Stimulated activated CD4-positive, alpha-beta T cell treated with anti-CD3 and anti-CD28 coated beads, Interleukin-2, amount 100 ng/mL, for 4 hours (primary cell): ENCODE results near the gene CADPS2.
"Not testable (repeated sequence)": the region's sequence is repeated elsewhere in the genome, so short reads cannot be mapped to it uniquely, and the experiment has no call there.

Source experiments
- DNase-seq: peaks from one replicate; pipeline ENCODE4 v3.0.0-alpha.2; 2020; ENCODE audit warnings: low read depth

CADPS2 gene

DNA sequence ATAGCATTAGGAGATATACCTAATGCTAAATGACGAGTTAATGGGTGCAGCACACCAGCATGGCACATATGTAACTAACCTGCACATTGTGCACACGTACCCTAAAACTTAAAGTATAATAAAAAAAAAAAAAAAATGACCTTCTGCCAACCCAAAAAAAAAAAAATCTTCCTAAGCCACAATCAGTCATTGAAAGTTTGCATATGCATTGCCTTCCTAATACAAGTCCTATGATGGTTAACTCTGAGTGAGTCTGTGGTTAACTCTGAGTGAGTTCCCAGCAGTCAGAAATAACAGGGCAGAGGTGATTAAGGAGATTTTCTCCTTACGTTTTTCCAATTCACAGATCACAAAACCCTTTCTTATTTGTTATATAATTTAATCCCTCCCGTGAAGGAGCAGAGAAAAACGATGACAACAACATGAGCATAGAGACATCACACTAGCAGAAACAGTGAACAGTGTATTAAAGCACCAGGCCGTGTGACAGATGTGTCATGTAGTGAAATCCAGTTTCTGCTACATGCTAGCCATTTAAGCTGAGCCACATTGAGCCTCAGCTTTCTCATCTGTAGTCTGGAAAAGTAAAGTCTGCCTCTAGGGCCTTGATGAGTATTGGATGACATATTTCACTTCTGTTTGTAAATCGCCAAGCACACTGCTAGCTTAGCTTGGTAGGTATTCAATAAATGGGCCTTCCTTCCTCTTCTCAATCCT, 176.2 kb downstream of the CADPS2 start:
- no peak for DNase-seq

GRCh38 chr7:122706836-122707235, 179.4 kb downstream of the CADPS2 start:
- DNase-seq = no peak

GRCh38 chr7:122702872-122703510, 183.3 kb downstream of the CADPS2 start, which contains the start of gene RNF148:
RNF148 (minus strand) TSS chr7:122702922; CDS start chr7:122702750, 172 bp downstream.
- DNase-seq = no peak

DNA sequence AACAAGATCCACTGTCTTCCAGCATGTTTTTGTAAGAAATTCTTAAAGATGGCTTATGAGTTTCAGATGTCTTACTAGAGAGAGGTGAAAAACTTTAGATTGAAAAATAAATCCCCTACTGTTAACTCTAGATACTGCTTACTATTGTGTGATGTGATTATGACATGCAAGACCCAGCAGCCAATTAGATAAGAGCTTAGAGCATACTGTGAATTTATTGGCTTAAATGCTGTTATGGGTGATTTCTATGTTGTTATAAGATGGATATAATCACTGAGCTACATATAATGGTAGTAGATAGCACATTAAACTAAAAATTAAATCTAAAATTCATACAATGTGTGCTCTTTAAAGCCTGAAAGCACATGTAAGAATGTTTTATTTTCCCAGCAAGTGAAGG, 187.2 kb downstream of the CADPS2 start, which contains the start of gene RNF133:
RNF133 (minus strand) TSS at position 101 of the 400 bp plus-strand sequence. CDS start 199 bp downstream, outside the sequence.
- no peak for DNase-seq

GRCh38 chr7:122695816-122696215, 190.4 kb downstream of the CADPS2 start:
- DNase-seq = no peak

GRCh38 chr7:122694697-122695096, 191.6 kb downstream of the CADPS2 start:
- no peak for DNase-seq

DNA sequence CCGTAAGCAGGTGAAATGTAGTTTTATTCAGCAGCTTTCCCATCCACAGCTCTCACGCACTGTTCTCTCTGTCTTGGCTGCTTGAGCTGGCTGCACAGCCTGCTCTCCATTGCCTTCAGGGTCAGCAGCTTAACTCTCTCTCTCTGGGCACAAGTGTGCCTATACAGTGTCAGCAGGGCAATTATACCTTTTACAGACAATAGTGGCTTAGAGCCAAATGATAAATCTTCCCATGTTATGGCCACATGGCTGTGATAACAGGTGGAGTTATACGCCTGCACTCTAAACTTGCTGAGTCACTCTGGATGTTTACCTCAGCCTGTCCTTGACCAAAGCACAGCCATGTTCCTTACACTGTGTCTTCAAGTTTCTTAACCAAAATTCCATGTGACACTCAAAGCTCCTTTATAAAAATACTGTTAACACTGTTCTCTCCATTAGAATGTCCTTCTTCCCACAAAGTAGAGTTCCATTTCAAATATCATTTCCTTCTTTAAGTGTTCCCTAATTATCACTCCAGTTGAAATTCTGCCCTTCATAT, 193.4 kb downstream of the CADPS2 start:
- no peak for DNase-seq

- no peak for DNase-seq
Measured at GRCh38 chr7:122691569-122692235, 194.6 kb downstream of the CADPS2 start.

- DNase-seq = no peak
Measured at GRCh38 chr7:122689346-122690109, 196.7 kb downstream of the CADPS2 start.

GRCh38 chr7:122688400-122688998, 197.8 kb downstream of the CADPS2 start:
- DNase-seq = no peak

DNA sequence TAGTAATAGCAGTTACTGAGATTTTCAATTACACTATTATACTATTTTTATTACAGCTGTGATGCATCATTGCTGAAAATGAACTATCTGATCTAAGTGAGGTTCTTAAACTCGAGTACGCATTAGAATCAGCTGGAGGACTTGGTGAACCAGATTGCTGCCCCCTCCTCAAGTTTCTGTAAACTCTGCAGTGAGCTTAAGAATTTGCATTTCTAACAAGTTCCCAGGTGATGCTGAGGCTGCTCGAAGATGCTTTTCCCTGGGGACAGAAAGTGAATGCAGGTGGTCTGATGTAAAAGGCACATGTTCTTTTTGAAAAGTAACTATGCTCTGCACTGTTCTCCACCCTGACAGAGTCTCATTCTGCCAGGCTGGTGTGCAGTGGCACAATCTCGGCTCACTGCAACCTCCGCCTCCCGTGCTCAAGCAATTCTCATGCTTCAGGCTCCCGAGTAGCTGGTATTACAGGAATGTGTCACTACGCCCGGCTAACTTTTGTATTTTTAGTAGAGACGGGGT, 199.8 kb downstream of the CADPS2 start:
- no peak for DNase-seq

DNA sequence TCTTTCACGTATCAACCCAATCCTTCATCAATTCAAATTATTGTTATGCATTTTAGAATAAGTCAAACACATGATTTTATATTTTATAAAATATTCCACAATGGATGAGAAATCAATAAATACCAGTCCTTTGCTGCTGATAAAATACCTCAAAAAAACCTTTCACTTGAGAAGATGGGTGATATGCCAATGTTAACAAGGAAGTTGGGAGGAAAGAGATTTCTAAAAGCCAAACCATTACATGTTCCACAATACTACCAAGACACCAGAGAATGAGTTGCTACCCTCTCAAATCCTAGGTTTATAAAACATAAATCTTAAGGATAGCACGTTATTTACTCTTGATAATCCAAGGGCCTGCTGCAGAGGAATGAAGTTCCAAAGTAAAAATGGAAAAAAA, 201.8 kb downstream of the CADPS2 start:
- DNase-seq = no peak

DNA sequence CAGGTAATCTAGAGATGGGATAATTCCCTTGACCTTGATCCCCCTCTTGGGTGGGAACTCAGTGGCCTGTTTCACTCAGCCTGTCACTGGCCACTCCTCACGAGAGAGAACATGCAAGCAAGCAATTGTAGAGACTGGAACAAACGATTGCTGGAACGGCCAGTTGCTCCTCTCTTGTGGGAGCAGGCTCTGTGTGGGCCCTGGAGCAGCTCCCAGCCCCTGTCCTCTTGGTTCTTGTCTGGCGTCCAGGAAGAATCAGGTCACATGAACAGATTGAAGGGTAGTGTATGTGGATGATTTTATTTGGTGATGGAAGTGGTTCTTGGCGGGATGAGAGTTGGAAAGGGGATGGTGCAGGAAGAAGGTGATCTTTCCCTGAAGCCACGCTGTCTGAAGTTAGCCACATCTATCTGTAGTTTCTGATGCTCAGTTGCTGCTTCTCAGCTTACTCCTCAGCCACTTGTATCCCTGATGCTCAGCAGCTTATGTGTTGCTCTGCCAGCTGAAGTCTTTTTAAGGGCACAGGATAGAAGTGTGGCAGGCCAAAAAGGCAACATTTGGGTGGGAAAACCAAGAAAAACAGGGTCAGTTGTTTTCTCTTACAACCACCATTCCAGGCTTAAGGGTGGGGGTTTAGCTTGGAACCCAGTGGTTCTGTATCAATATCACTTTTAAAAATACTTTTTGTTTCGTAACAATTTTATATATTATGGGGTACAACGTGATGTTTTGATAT, 203.3 kb downstream of the CADPS2 start:
- DNase-seq = no peak

- DNase-seq = not testable (repeated sequence)
Measured at GRCh38 chr7:122681186-122681585, 205.1 kb downstream of the CADPS2 start.

- no peak for DNase-seq
Measured at GRCh38 chr7:122679813-122680212, 206.4 kb downstream of the CADPS2 start.

- not testable (repeated sequence) for DNase-seq
Measured at GRCh38 chr7:122679269-122679709, 207.0 kb downstream of the CADPS2 start.

DNA sequence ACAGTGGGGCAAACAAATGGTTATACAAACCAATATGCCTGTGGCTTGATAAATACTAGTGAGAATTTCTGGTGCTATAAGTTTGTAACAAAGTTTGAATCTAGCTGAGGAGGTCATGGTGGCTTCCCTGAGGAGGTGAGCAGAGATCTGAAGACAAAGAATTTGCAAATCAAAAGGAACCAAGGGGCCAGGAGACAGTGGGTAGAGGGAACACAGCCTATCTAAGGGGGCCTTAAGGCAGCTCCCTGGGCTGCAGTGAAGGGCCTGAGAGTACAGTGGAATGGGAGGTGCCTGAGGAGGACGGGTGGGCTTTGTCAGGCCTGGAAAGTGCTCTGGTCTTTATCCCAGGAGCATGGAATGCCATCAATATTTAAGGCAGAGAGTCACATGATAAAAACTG, 209.1 kb downstream of the CADPS2 start:
- no peak for DNase-seq

DNA sequence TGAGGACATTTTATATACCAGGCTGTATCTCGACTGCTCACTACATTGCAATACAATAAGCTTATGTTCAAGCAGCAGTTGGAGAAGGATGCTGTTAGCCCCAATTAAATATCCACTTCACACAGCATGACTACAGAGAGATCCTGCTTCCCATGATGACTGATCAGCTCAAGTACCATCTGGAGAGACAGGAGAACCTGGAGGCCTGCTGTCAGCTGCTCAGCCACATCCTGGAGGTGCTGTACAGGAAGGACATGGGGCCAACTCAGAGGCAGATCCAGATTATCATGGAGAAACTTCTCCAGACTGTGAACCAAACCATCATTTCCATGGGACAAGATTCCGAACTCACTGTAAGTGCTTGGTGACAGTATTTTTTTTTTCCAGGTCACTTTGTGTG, 209.8 kb downstream of the CADPS2 start:
- no peak for DNase-seq

GRCh38 chr7:122675621-122676020, 210.6 kb downstream of the CADPS2 start:
- no peak for DNase-seq

DNA sequence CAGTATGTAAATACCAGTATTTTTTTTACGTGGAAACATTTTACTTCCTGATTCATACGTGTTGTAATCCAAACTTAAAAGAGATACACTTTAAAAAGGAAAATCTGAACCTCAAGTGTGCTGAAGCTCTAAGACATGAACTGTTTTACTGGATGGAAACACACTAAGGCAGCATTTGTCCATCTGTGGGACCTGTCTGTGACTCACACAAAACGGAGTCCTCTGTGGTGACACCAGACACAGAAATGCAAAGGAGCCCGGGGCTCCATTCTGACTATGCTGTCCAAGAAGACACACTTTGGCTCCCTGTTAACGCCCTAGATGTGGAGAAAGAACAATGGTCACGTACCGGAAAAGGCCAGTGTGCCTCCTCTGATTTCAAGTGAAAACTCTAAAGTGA, 211.2 kb downstream of the CADPS2 start:
- DNase-seq = no peak
